Right atrium auricular region (tissue), 2 donors: Measurements from ENCODE around the gene TRMU. TPM values are rescaled to one million over a fixed set of nuclear protein-coding genes. Genes with fewer than 3 reads are reported as not detected.

Experiments used
- DNase-seq: peaks from one replicate; pipeline ENCODE4 v3.0.0-alpha.2; 2019; ENCODE audit warnings: low spot score
- H3K27ac ChIP-seq, 2 donors: fragments of 200-600 bp; sonication (generic); 1 replicate in 1 of 2; 2 replicates in 1 of 2; pipeline ENCODE4 v1.5.1; 2016 to 2019
- H3K27me3 ChIP-seq, 2 donors: fragments of 200-600 bp; sonication (generic); one replicate each; pipeline versions ENCODE4 v1.5.1 to v1.6.0; 2017 to 2019
- H3K36me3 ChIP-seq: fragments of 200-600 bp; sonication (generic); one replicate; pipeline ENCODE4 v1.5.1; 2016
- H3K4me1 ChIP-seq, 2 donors: fragments of 200-600 bp; sonication (generic); one replicate each; pipeline versions ENCODE4 v1.5.1 to v1.6.0; 2017 to 2019
- H3K4me3 ChIP-seq, 2 donors: fragments of 200-600 bp; sonication (generic); 1 replicate in 1 of 2; 2 replicates in 1 of 2; pipeline ENCODE4 v1.5.1; 2017 to 2019; ENCODE audit warnings: mild to moderate bottlenecking in 1 of 2, moderate library complexity in 1 of 2
- H3K9me3 ChIP-seq, 2 donors: fragments of 200-600 bp; sonication (generic); one replicate each; pipeline ENCODE4 v1.5.1; 2019
- CTCF ChIP-seq, 2 donors: fragments of 200-600 bp; sonication (generic); IDR thresholded peaks; one replicate each; pipeline ENCODE4 v1.5.1; 2019; ENCODE audit warnings: antibody characterized with exemption in 2 of 2
- total RNA-seq, 2 donors: library from RNA; depleted of rRNA; stranded (reverse); fragments of >200 nt; gene quantifications; one replicate each; pipeline ENCODE4 v1.1.0, GENCODE V29; 2016

TRMU gene
- total RNA-seq, 2 donors from 2014 or later: 22.2 to 22.4 TPM

GRCh38 chr22:46355996-46356471 lies 20.5 kb downstream of the TRMU start:
- Histone ChIP-seq H3K36me3 (peaks cover 64% of the 10 kb centered on the region), H3K4me1 (peaks cover 0 to 32% of the 10 kb centered on the region in 2 donors), H3K27ac (peak overlapping the region in 1 of 2 donors; percentile 31), H3K27me3 (no peaks in the 10 kb centered on the region), H3K4me3 (no peak overlapping the region), H3K9me3 (no peaks in the 10 kb centered on the region)
- no peak for DNase-seq
- no peak for TF ChIP-seq CTCF (IDR thresholded peaks at IDR 0.05)

GRCh38 chr22:46356496-46357480 lies 21.3 kb downstream of the TRMU start:
- no peak for DNase-seq
- Histone ChIP-seq H3K9me3 (no peaks in the 10 kb centered on the region), H3K27ac (peak overlapping the region in 1 of 2 donors; percentile 31), H3K27me3 (no peaks in the 10 kb centered on the region), H3K4me3 (no peak overlapping the region), H3K4me1 (peaks cover 0 to 32% of the 10 kb centered on the region in 2 donors), H3K36me3 (peaks cover 56% of the 10 kb centered on the region)
- TF ChIP-seq CTCF (IDR thresholded peaks at IDR 0.05): no peak

GRCh38 chr22:46357711-46358520 lies 22.4 kb downstream of the TRMU start:
- Histone ChIP-seq H3K27me3 (no peaks in the 10 kb centered on the region), H3K36me3 (peaks cover 46% of the 10 kb centered on the region), H3K27ac (no peak overlapping the region), H3K4me1 (peaks cover 0 to 24% of the 10 kb centered on the region in 2 donors), H3K4me3 (no peak overlapping the region), H3K9me3 (no peaks in the 10 kb centered on the region)
- DNase-seq: no peak
- TF ChIP-seq CTCF (IDR thresholded peaks at IDR 0.05): no peak

- H3K9me3 ChIP-seq: no peaks in the 10 kb centered on the region
- peaks cover 0 to 16% of the 10 kb centered on the region in 2 donors for H3K4me1 ChIP-seq
- H3K27me3 ChIP-seq: no peaks in the 10 kb centered on the region
- H3K4me3 ChIP-seq: no peak overlapping the region
- no peak for DNase-seq
- TF ChIP-seq CTCF (IDR thresholded peaks at IDR 0.05): no peak
- peaks cover 37% of the 10 kb centered on the region for H3K36me3 ChIP-seq
- H3K27ac ChIP-seq: no peak overlapping the region
Observed at GRCh38 chr22:46358766-46359165, 23.3 kb downstream of the TRMU start.

GRCh38 chr22:46359362-46359761 lies 23.8 kb downstream of the TRMU start:
- no peak overlapping the region for H3K27ac ChIP-seq
- H3K4me1 ChIP-seq: peaks cover 0 to 10% of the 10 kb centered on the region in 2 donors
- no peak overlapping the region for H3K4me3 ChIP-seq
- TF ChIP-seq CTCF (IDR thresholded peaks at IDR 0.05): no peak
- DNase-seq: no peak
- H3K27me3 ChIP-seq: no peaks in the 10 kb centered on the region
- H3K36me3 ChIP-seq: peaks cover 31% of the 10 kb centered on the region
- no peaks in the 10 kb centered on the region for H3K9me3 ChIP-seq
